Mucosa of descending colon (tissue), 3 donors: ENCODE measurements around the gene CPNE5. TPM values are rescaled to one million over a fixed set of nuclear protein-coding genes. Genes with fewer than 3 reads are reported as not detected.

ENCODE experiments used
- ATAC-seq: fragments of 200-7000 bp; cut with Tn5 transposase; one replicate; pipeline ENCODE4 v1.9.1; 2020; ENCODE audit warnings: mild to moderate bottlenecking, moderate library complexity
- DNase-seq, 3 donors: peaks; one replicate each; pipeline ENCODE4 v3.0.0-alpha.2; 2020
- H3K36me3 ChIP-seq: fragments of 200-600 bp; one replicate; pipeline ENCODE4 v1.8.0; 2021; ENCODE audit warnings: low read depth, mild to moderate bottlenecking
- H3K4me1 ChIP-seq: fragments of 200-600 bp; one replicate; pipeline ENCODE4 v1.8.0; 2021; ENCODE audit warnings: low read depth, mild to moderate bottlenecking
- H3K4me3 ChIP-seq: fragments of 200-600 bp; one replicate; pipeline ENCODE4 v1.8.0; 2021; ENCODE audit warnings: mild to moderate bottlenecking
- H3K9me3 ChIP-seq: fragments of 200-600 bp; one replicate; pipeline ENCODE4 v1.8.0; 2021; ENCODE audit warnings: mild to moderate bottlenecking
- CTCF ChIP-seq: fragments of 200-600 bp; IDR thresholded peaks from one replicate; pipeline ENCODE4 v1.8.0; 2022; ENCODE audit warnings: antibody characterized with exemption, mild to moderate bottlenecking
- intact Hi-C, 2 donors: fragments of 100-400 bp; cut with DNase I in 1 of 2; cut with micrococcal nuclease in 1 of 2; formaldehyde crosslinking; loops; one replicate each; pipeline versions ENCODE4 v1.11.0 to v1.11.1; 2022; cut with DNase I, micrococcal nuclease
- total RNA-seq, 3 donors: library from RNA; stranded (reverse); fragmentation: NEBNext Ultra II Directional in 2 of 3; extraction: Animal tissue kit (Norgen Biotek cat#: 25700) in 2 of 3; gene quantifications; one replicate each; pipeline versions ENCODE4 v1.2.1 to v1.2.4, GENCODE V29; 2021 to 2023
- donor health status: DM: no; HTN: no; CAD: no; lungs with moderate emphysema.
- donor health status: DM: no; HTN: no; CAD: no.
- donor health status: DM: no; HTN: yes; CAD: no.

CPNE5 gene
- total RNA-seq, 3 donors from 2014 or later = 4.7 to 15.2 (median 6.1) TPM

DNA sequence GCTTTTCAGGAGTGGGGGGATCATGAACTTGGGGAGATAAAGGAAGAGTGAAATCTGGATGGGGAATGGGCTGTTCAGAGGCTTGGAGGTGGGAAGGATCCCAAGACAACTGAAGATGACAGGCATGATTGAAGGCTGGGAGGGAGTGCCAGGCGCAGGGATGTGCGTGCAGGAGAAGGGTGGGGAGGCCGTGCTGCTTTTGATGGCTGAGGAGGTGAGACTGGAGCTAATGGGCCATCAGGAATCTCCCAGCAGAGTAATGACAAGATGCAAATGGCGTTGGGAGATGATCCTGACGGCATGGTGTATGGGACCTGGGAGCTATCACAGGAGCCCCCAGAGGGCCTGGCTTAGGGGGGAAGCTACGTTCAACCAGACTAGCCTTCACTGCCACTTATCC, 1.6 kb downstream of the CPNE5 start:
- Histone ChIP-seq H3K4me3 (no peak overlapping the region), H3K36me3 (no peaks in the 10 kb centered on the region), H3K9me3 (no peaks in the 10 kb centered on the region), H3K4me1 (peaks cover 11% of the 10 kb centered on the region)
- no peak for DNase-seq
- no peak for TF ChIP-seq CTCF
- no peak for ATAC-seq
- intact Hi-C loops = no loop called here

DNA sequence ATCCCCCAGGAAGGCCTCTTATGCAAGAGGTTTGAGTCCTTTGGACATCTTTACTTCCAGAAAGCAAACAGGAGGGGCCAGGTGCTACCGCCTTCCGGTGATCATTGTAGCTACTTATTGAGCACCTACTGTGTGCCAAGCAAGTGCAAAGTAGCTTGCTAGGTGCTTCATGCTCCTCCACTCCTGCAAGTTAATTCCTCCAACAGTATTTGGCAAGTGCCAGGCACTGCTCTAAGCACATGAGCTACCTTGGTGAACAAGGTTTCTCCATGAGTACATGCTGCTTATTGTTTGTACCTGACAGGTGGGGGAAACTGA, 2.3 kb downstream of the CPNE5 start:
- H3K9me3 ChIP-seq = no peaks in the 10 kb centered on the region
- ATAC-seq (no peak), DNase-seq (no peak)
- intact Hi-C loops = no loop called here
- no peaks in the 10 kb centered on the region for H3K36me3 ChIP-seq
- no peak for TF ChIP-seq CTCF
- H3K4me1 ChIP-seq = peaks cover 11% of the 10 kb centered on the region
- H3K4me3 ChIP-seq = no peak overlapping the region

DNA sequence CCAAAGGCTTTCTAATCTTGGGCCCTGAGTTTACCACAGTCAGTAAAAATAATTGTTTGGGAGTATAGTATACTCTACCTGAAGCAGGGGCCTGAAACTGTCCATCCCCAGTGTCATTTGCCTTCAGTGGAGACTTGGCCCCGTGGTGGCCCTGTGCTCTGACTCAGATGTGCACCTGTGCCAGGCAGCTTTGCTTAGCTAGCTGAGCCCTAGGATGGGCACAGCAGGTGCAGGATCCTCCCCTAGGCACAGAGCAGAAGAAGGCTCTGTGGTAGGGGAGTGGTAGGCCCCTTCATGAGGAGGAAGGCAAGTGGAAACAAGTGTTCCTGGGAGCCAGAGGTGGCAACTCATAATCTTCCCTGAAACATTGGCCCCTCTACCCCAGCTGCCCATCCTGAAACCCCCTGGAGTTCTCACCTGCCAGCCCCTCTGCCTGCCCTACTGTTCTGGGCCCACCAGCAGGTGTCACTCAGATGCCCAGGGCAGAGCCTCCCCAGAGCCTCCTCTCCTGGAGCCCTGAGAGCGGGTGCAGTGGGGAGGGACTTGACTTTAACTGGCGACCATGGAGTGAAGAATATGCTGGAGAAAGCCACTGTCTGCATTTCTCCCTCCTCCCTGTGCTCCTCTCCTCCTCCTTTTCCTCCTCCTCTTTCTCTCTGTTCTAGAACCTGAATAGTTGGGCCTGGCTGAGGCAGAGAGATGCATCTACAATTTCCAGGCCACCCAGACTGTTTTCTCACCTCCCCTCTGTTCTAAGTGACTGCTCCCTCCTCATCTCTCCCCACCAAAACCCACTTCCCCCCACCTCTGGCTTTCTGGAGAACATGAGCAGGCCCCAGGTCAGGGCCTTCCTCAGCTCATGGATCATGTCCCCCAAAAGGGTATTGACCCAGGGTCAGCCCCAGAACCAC, 2.9 kb downstream of the CPNE5 start:
- no peaks in the 10 kb centered on the region for H3K36me3 ChIP-seq
- H3K4me1 ChIP-seq = peaks cover 11% of the 10 kb centered on the region
- no peaks in the 10 kb centered on the region for H3K9me3 ChIP-seq
- DNase-seq = no peak
- H3K4me3 ChIP-seq = no peak overlapping the region
- TF ChIP-seq CTCF = no peak
- no peak for ATAC-seq
- intact Hi-C loops = no loop called here

- intact Hi-C loops = no loop called here
- no peaks in the 10 kb centered on the region for H3K9me3 ChIP-seq
- peaks cover 9% of the 10 kb centered on the region for H3K4me1 ChIP-seq
- no peak for ATAC-seq
- DNase-seq = no peak
- no peak for TF ChIP-seq CTCF
- no peaks in the 10 kb centered on the region for H3K36me3 ChIP-seq
- H3K4me3 ChIP-seq = no peak overlapping the region
Observed at GRCh38 chr6:36834576-36835341, 4.5 kb downstream of the CPNE5 start.

DNA sequence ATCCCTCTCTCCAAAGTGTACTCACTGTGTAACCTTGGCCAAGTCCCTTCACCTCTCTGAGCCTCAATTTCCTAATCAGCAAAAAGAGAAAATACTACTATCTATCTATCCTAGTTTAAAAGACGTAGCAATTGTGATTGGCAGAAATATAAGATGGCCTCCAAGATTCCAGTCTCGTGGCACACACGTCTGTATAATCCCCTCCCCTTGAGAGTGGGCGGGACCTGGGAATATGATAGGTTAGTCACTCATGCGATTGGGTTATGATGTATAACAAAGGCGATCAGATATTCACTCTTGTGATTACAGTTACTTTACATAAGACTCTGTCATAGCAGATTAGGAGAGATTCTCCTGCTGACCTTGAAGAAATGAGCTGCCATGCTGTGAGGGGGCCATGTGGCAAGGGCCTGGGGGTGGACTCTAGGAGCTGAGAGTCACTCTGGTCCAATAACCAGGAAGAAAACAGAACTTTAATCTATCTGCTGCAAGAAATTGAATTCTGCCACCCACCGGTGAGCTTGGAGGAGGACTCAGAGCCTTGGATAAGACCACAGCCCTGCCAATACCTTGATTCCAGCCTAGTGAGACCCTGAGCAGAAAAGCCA, 6.0 kb downstream of the CPNE5 start:
- Histone ChIP-seq H3K9me3 (no peaks in the 10 kb centered on the region), H3K36me3 (no peaks in the 10 kb centered on the region), H3K4me3 (no peak overlapping the region), H3K4me1 (peaks cover 9% of the 10 kb centered on the region)
- no peak for TF ChIP-seq CTCF
- ATAC-seq = no peak
- intact Hi-C loops = no loop called here
- DNase-seq = no peak
